Iris pigment epithelial cell (primary cell): ENCODE measurements around the gene ARID3B.

ENCODE experiments used
- DNase-seq: peaks from one replicate; pipeline ENCODE4 v3.0.0-alpha.2; 2011; ENCODE audit warnings: low read depth

ARID3B gene

GRCh38 chr15:74540761-74541493, at the start of gene ARID3B:
Gene ARID3B, plus strand, starts transcription at chr15:74541220. Its CDS starts 2,717 bp downstream, at chr15:74543937.
- peak; percentile 99 for DNase-seq

GRCh38 chr15:74496648-74497047, 44.4 kb upstream of the ARID3B start:
- DNase-seq = no peak

GRCh38 chr15:74497584-74497983, 43.4 kb upstream of the ARID3B start:
- no peak for DNase-seq

GRCh38 chr15:74499366-74499765, 41.7 kb upstream of the ARID3B start:
- DNase-seq = no peak

GRCh38 chr15:74500401-74500800, 40.6 kb upstream of the ARID3B start:
- no peak for DNase-seq

GRCh38 chr15:74502301-74502700, 38.7 kb upstream of the ARID3B start:
- no peak for DNase-seq

GRCh38 chr15:74504418-74504817, 36.6 kb upstream of the ARID3B start:
- no peak for DNase-seq

- DNase-seq = no peak
Observed at GRCh38 chr15:74504836-74505235, 36.2 kb upstream of the ARID3B start.

- DNase-seq = peak; percentile 18
Observed at GRCh38 chr15:74505837-74506514, 35.0 kb upstream of the ARID3B start.

GRCh38 chr15:74506515-74506840, 34.5 kb upstream of the ARID3B start:
- DNase-seq = no peak

GRCh38 chr15:74511583-74511982, 29.4 kb upstream of the ARID3B start:
- DNase-seq = no peak

- peak; percentile 74 for DNase-seq
Observed at GRCh38 chr15:74514059-74514458, 27.0 kb upstream of the ARID3B start.

- DNase-seq = no peak
Observed at GRCh38 chr15:74517096-74517495, 23.9 kb upstream of the ARID3B start.

GRCh38 chr15:74519311-74519710, 21.7 kb upstream of the ARID3B start:
- DNase-seq = peak; percentile 85

GRCh38 chr15:74520407-74520806, 20.6 kb upstream of the ARID3B start:
- no peak for DNase-seq

GRCh38 chr15:74523982-74524381, 17.0 kb upstream of the ARID3B start:
- no peak for DNase-seq

GRCh38 chr15:74525309-74525708, 15.7 kb upstream of the ARID3B start:
- DNase-seq = no peak

GRCh38 chr15:74525945-74526344, 15.1 kb upstream of the ARID3B start:
- DNase-seq = peak; percentile 66

- DNase-seq = no peak
Observed at GRCh38 chr15:74528876-74529275, 12.1 kb upstream of the ARID3B start.

GRCh38 chr15:74529921-74530320, 11.1 kb upstream of the ARID3B start:
- DNase-seq = peak; percentile 81

- no peak for DNase-seq
Observed at GRCh38 chr15:74530771-74531143, 10.3 kb upstream of the ARID3B start.

- DNase-seq = peak; percentile 95
Observed at GRCh38 chr15:74531144-74531811, 9.7 kb upstream of the ARID3B start.

- DNase-seq = no peak
Observed at GRCh38 chr15:74535388-74536084, 5.5 kb upstream of the ARID3B start.
